K562 (cell line): ENCODE data around the gene CPA3. TPM values are rescaled to one million over a fixed set of nuclear protein-coding genes. Genes with fewer than 3 reads are reported as not detected.

Experiments used
- ATF2 ChIP-seq: sonication (generic); formaldehyde crosslinking; IDR thresholded peaks from 2 replicates; pipeline ENCODE4 v1.8.1; 2022; ENCODE audit warnings: missing genetic modification reagents
- COPS2 ChIP-seq: fragments of 450-650 bp; conservative IDR thresholded peaks from 2 replicates; pipeline ENCODE4 v1.6.1; 2016; ENCODE audit warnings: mild to moderate bottlenecking, moderate library complexity
- CXXC5 ChIP-seq: fragments of 250-450 bp; sonication (Bioruptor Pico); IDR thresholded peaks from 2 replicates; pipeline ENCODE4 v1.8.0; 2022; ENCODE audit warnings: inconsistent platforms, mild to moderate bottlenecking, moderate library complexity
- EGR1 ChIP-seq: fragments of 450-650 bp; conservative IDR thresholded peaks from 2 replicates; pipeline ENCODE4 v1.6.1; 2017; ENCODE audit warnings: mild to moderate bottlenecking
- HOMEZ ChIP-seq: fragments of 250-450 bp; sonication (Bioruptor Pico); IDR thresholded peaks from 2 replicates; pipeline ENCODE4 v1.4.0; 2020; ENCODE audit warnings: mild to moderate bottlenecking, moderate library complexity
- JUNB ChIP-seq: fragments of 450-650 bp; formaldehyde crosslinking; conservative IDR thresholded peaks from 2 replicates; pipeline ENCODE4 v1.4.0; 2020; ENCODE audit warnings: mild to moderate bottlenecking
- RBFOX2 ChIP-seq: fragments of 200-400 bp; formaldehyde crosslinking; IDR thresholded peaks from 2 replicates; pipeline ENCODE4 v1.6.1; 2017; ENCODE audit warnings: low read depth, mild to moderate bottlenecking, low read length, moderate library complexity
- SIRT6 ChIP-seq: IDR thresholded peaks from one replicate; pipeline ENCODE4 v1.6.1; 2012; ENCODE audit warnings: low read depth, mild to moderate bottlenecking, control low read depth, inconsistent platforms, low read length, moderate library complexity
- TARDBP ChIP-seq: fragments of 450-650 bp; IDR thresholded peaks from 2 replicates; pipeline ENCODE4 v1.6.1; 2016
- ZNF277 ChIP-seq: fragments of 250-450 bp; sonication (Bioruptor Pico); IDR thresholded peaks from 2 replicates; pipeline ENCODE4 v1.8.0; 2022; ENCODE audit warnings: inconsistent platforms, mild to moderate bottlenecking, moderate library complexity, borderline replicate concordance
- ZNF584 ChIP-seq: fragments of 200-800 bp; sonication (Bioruptor generic); IDR thresholded peaks from 2 replicates; pipeline ENCODE4 v1.6.1; 2016; ENCODE audit warnings: low read depth, mild to moderate bottlenecking, missing genetic modification characterization, missing compliant biosample characterization
- ZNF655 ChIP-seq: fragments of 250-450 bp; sonication (Bioruptor Pico); IDR thresholded peaks from 2 replicates; pipeline ENCODE4 v1.5.0; 2021
- polyA plus RNA-seq, 8 experiments: library from polyadenylated mRNA; depleted of rRNA in 4 of 8; stranded (reverse) in 5 of 8; unstranded in 3 of 8; fragments of >200 nt; fragmentation: Nextera tagmentation in 2 of 8; fragmentation: Illumina TruSeq in 1 of 8; extraction: Ambion mirVana in 2 of 8; extraction: Trizol in 1 of 8; gene quantifications; 2 replicates each; pipeline versions ENCODE4 v1.2.1 to v1.2.3, GENCODE V29; 2011 to 2014; ENCODE audit warnings: inconsistent platforms in 1 of 8, missing spikeins in 1 of 8
- total RNA-seq, 7 experiments: library from RNA; depleted of rRNA in 6 of 7; stranded (reverse); fragments of >200 nt in 6 of 7; fragmentation: Illumina TruSeq in 2 of 7; extraction: Trizol in 2 of 7; gene quantifications; 2 replicates each; pipeline versions ENCODE4 v1.2.1 to v1.2.3, GENCODE V29; 2011 to 2021; ENCODE audit warnings: low replicate concordance in 1 of 7

The CPA3 gene
- total and polyA plus RNA-seq, 9 of the 15 experiments (the other 6 are each of a cell fraction or from before 2014, with no cell fraction given), result not detected

GRCh38 chr3:148903941-148904340 lies 38.8 kb downstream of the CPA3 start (continued):
- no peak for TF ChIP-seq ZNF277
- no peak for TF ChIP-seq CXXC5 (CRISPR knock-in tag)
- no peak for TF ChIP-seq COPS2
- no peak for TF ChIP-seq HOMEZ
- TF ChIP-seq ZNF655, result no peak
- no peak for TF ChIP-seq ZNF584 (CRISPR knock-in tag)
- no peak for TF ChIP-seq EGR1
- TF ChIP-seq SIRT6, result no peak
- no peak for TF ChIP-seq RBFOX2
- TF ChIP-seq JUNB (CRISPR knock-in tag), result no peak
- no peak for TF ChIP-seq TARDBP
- no peak for TF ChIP-seq ATF2
